ENCODE results near the gene MORN1. TPM values are rescaled to one million over a fixed set of nuclear protein-coding genes. Genes with fewer than 3 reads are reported as not detected.

Gene MORN1
- total and polyA plus RNA-seq, 11 donors, result 2.2 to 8.2 (median 3.8) TPM

DNA sequence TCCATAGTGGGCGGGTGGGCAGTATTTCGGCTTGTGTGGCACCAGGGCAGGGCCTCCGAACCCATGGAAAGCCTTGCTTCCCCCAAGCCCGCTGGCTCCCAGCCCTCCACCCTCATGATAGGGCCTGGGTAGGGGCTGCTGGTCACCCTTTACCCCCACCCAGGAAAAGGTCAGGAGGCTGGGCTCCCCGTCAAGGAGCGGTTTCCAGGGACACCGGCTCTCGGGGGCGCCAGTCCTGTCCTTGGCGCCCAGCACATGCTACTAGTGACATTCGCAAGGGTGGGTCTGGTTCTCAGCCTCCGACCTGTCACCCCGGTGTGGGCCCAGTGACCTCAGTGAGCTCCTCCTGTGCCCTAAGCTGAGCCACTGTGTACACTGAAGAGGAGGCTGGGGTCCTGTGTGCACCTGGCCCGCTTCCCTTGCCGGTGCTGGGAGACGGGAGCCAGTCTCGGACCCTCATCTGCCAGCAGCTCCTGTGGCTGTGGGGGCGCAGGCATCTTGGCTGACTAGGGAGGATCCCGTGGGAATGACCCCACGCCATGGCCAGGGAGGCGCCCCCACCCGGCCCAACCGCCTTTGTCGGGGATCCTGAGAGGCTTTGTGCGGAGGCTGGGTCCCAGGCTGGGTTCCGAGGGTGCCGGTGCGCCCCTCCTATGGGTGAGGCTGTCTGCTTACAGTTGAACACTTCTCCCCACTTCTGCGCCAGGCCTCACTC lies 108.6 kb downstream of the MORN1 start:
- 93 to 94% (median 94%) methylated on average over 8 to 29 of the region's 29 CpGs for WGBS, 4 donors
- peak in 2 of 5 donors; percentile 21 to 58 for DNase-seq
- H3K4me1 ChIP-seq, result peaks cover 10 to 65% (median 39%) of the 10 kb centered on the region in 12 donors

DNA sequence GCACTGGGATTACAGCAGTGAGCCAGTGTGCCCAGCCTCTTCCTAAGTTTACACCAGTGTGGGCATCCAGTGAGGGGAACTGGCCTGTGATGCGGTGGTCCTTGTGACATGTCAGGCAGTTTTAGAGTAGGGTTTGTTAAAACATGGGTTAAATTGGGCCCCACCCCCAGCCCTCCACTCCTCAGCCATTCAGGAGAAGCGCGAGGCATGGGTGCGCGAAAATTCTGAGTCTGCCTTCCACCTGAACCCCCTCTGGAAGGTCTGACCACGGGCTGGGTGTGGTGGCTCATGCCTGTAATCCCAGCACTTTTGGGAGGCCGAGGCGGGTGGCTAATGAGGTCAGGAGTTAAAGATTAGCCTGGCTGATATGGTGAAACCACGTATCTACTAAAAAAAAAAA lies 111.5 kb downstream of the MORN1 start:
- TF ChIP-seq, protein P1, sequence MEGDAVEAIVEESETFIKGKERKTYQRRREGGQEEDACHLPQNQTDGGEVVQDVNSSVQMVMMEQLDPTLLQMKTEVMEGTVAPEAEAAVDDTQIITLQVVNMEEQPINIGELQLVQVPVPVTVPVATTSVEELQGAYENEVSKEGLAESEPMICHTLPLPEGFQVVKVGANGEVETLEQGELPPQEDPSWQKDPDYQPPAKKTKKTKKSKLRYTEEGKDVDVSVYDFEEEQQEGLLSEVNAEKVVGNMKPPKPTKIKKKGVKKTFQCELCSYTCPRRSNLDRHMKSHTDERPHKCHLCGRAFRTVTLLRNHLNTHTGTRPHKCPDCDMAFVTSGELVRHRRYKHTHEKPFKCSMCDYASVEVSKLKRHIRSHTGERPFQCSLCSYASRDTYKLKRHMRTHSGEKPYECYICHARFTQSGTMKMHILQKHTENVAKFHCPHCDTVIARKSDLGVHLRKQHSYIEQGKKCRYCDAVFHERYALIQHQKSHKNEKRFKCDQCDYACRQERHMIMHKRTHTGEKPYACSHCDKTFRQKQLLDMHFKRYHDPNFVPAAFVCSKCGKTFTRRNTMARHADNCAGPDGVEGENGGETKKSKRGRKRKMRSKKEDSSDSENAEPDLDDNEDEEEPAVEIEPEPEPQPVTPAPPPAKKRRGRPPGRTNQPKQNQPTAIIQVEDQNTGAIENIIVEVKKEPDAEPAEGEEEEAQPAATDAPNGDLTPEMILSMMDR (IDR thresholded peaks at IDR 0.05), result no peak
- no peak for TF ChIP-seq POLR2A (IDR thresholded peaks at IDR 0.05)
- H3K4me3 ChIP-seq, result no peak overlapping the region
- ATAC-seq, result no peak
- H3K4me1 ChIP-seq, result peaks cover 24 to 77% (median 62%) of the 10 kb centered on the region in 12 donors
- WGBS, 4 donors, result 68 to 76% (median 72%) methylated on average over 9 of the region's 9 CpGs
- H3K36me3 ChIP-seq, result peaks cover 0 to 13% (median 0%) of the 10 kb centered on the region in 9 donors
- no peaks in the 10 kb centered on the region for H3K27me3 ChIP-seq
- DNase-seq, result peak in 2 of 5 donors; percentile 26 to 39
- intact Hi-C loops (cut with DNase I), result loop anchor here in 2 of 10 donors (5.0 kb wide), 2 partner anchors 32 to 48 kb away; no protein-coding TSS in a partner anchor
- peak overlapping the region in 10 of 12 donors; percentile 0 to 81 (median 68) for H3K27ac ChIP-seq
- H3K9me3 ChIP-seq, result no peaks in the 10 kb centered on the region

More for the DNA sequence above, 108.6 kb downstream of the MORN1 start:
- intact Hi-C loops (cut with DNase I), result no loop called here
- H3K4me3 ChIP-seq, result no peak overlapping the region
- no peak for ATAC-seq
- TF ChIP-seq POLR2A (IDR thresholded peaks at IDR 0.05), result no peak
- TF ChIP-seq, protein P1 (IDR thresholded peaks at IDR 0.05), result no peak
- H3K36me3 ChIP-seq, result peaks cover 0 to 10% (median 0%) of the 10 kb centered on the region in 9 donors
- H3K27ac ChIP-seq, result no peak overlapping the region
- H3K27me3 ChIP-seq, result no peaks in the 10 kb centered on the region
- H3K9me3 ChIP-seq, result no peaks in the 10 kb centered on the region

DNA sequence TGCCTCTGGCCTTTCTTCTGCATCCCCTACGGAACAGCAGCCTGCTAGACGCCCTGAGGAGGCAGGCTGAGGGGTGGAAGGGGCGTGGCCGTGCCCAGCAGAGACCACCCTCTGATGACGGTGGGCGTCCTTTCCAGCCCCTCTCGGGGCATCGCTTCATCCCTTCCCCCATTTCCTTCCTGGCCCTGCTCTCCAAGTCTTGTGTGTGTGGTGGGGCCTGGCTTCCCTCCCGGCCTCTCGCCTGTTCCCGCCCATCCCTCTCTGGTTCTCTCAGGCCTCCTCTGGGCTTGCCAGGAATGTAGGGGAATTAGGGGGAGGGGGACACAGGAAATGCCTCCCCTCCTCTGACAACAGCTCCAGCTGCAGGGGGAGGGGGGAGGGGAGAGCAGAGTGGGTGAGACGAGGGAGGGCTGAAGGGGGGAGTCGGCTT lies 112.1 kb downstream of the MORN1 start:
- Histone ChIP-seq H3K36me3 (peaks cover 0 to 13% (median 0%) of the 10 kb centered on the region in 9 donors), H3K27me3 (no peaks in the 10 kb centered on the region), H3K4me3 (peak overlapping the region in 2 of 12 donors; percentile 3 to 8), H3K27ac (peak overlapping the region in 11 of 12 donors; percentile 0 to 82 (median 72)), H3K9me3 (no peaks in the 10 kb centered on the region), H3K4me1 (peaks cover 26 to 77% (median 63%) of the 10 kb centered on the region in 12 donors)
- intact Hi-C loops (cut with DNase I), result loop anchor here in 2 of 10 donors (5.0 kb wide), 2 partner anchors 33 to 47 kb away; no protein-coding TSS in a partner anchor
- DNase-seq (peak; percentile 73 to 88 (median 79)), ATAC-seq (peak; percentile 49 to 87 (median 60))
- 4 to 11% (median 8%) methylated on average over 13 of the region's 13 CpGs for WGBS, 4 donors
- TF ChIP-seq POLR2A (IDR thresholded peaks at IDR 0.05), result no peak
- TF ChIP-seq, protein P1 (IDR thresholded peaks at IDR 0.05), result no peak

GRCh38 chr1:2278591-2279209 lies 112.7 kb downstream of the MORN1 start:
- ATAC-seq, result peak in 2 of 4 donors; percentile 1
- H3K4me3 ChIP-seq, result peak overlapping the region in 2 of 12 donors; percentile 3 to 8
- intact Hi-C loops (cut with DNase I), result loop anchor here in 2 of 10 donors (5.0 kb wide), 2 partner anchors 34 to 46 kb away; no protein-coding TSS in a partner anchor

More at GRCh38 chr1:2278591-2279209, 112.7 kb downstream of the MORN1 start:
- Histone ChIP-seq H3K36me3 (peaks cover 0 to 13% (median 0%) of the 10 kb centered on the region in 9 donors), H3K4me1 (peaks cover 29 to 78% (median 65%) of the 10 kb centered on the region in 12 donors), H3K27me3 (no peaks in the 10 kb centered on the region), H3K9me3 (no peaks in the 10 kb centered on the region), H3K27ac (peak overlapping the region in 10 of 12 donors; percentile 10 to 82 (median 72))
- WGBS, 4 donors, result 46 to 75% (median 47%) methylated on average over 1 to 16 of the region's 16 CpGs
- DNase-seq, result peak in 2 of 5 donors; percentile 29 to 47
- TF ChIP-seq, protein P1 (IDR thresholded peaks at IDR 0.05), result no peak
- TF ChIP-seq POLR2A (IDR thresholded peaks at IDR 0.05), result no peak
